HG03135 (cell line): ENCODE results near the gene SPATA46.

Source experiments
- ATAC-seq: cut with Tn5 transposase; IDR thresholded peaks from one replicate; pipeline ENCODE4 v1.9.1; 2021; ENCODE audit warnings: mild to moderate bottlenecking, moderate library complexity; ENCODE audit not compliant: unreplicated experiment

SPATA46 gene

GRCh38 chr1:162391790-162392563, 15.3 kb upstream of the SPATA46 start:
- ATAC-seq, result no peak

DNA sequence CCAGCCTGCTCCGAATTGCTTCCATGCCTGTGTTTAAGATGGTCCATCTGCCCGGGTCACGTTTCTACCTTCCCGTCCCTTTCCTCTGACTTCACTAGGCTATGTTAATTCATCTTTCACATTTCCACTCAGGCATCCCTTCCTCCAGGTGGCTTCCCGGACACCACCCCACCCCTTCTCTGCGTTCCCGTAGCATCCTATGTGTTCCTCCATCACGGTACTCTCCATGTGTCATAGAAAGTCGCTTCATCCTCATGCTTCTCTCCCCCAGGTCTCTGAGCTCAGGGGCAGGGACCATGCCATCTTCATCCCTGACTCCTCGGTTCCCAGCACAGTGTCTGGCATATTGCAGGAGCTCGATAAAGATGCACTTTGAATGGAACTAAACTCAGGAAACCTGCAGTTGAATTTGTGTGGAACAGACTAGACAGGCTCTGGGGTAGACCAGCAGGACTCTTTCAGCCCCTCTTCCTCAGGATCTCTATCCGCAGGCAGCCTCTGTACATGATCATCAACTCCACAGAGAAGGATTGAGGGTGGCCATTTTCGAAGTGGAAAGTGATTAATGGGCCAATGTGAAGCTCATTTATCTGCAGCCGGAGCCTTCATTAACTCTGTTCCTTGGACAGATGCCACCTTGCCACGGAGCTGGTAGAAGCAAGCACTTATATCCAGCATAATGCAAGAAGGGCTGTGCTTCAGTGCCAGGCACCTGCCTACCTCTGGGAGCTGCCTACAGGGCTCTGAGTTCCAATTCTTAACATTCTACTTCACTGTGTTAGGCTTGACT, 13.9 kb upstream of the SPATA46 start:
- ATAC-seq, result no peak

GRCh38 chr1:162389971-162390370, 13.3 kb upstream of the SPATA46 start:
- no peak for ATAC-seq

DNA sequence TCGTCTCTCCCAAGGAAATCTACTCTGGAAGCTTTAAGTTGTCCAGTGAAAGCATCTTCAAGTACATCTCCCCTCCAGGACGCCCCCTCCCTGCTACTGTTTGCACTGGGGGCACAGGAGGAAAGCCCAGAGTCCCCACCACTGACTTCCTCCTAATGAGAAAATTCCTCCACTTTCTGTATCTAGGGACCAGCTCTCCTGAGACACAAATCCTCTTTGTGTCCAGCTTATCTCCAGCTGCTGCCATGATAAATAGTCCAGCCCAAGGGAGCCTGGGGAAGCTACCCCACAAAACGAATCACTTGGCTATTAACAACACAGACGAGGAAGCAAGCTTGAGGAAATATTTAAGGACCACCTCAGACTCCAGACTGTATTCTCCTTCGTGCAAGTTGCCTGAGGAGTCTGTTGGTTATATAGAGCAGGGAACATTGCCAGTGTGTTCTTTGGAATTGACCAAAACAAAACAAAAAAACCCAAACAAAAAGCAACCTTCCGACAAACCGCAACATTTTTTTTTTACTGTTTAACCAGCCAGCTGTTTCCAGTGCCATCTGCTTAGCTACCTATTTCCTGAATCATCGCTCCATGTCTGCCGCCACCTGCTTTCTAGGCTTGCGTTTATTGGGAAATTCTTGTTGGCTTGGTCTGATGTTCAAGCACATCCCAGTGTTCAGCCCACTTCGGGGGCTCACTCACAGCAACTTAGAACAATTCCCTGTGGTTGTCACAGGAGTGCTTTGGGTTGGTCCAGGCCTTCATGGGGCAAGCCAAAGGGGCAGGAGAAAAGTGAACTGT, 12.6 kb upstream of the SPATA46 start:
- no peak for ATAC-seq

DNA sequence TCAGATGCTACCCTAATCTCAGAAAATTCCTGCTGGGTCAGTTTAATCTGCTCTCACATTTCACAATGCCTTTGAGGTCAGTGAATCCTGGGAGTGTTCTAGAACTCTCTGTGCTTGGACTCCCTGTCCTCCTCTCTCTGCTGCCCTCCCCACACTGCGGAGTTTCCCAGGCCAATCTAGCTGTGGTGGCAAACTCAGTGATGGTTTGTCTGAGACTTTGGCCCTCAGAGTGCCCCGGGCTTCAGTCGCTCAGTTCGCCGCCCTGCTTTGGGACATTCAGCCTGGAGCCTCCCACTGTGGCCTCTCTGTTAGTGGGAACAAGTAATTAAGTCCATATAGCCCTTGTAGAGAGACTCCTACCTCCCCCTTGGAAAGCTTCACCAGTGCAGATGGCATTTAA, 12.0 kb upstream of the SPATA46 start:
- ATAC-seq, result no peak

GRCh38 chr1:162388083-162388594, 11.5 kb upstream of the SPATA46 start:
- ATAC-seq, result no peak

DNA sequence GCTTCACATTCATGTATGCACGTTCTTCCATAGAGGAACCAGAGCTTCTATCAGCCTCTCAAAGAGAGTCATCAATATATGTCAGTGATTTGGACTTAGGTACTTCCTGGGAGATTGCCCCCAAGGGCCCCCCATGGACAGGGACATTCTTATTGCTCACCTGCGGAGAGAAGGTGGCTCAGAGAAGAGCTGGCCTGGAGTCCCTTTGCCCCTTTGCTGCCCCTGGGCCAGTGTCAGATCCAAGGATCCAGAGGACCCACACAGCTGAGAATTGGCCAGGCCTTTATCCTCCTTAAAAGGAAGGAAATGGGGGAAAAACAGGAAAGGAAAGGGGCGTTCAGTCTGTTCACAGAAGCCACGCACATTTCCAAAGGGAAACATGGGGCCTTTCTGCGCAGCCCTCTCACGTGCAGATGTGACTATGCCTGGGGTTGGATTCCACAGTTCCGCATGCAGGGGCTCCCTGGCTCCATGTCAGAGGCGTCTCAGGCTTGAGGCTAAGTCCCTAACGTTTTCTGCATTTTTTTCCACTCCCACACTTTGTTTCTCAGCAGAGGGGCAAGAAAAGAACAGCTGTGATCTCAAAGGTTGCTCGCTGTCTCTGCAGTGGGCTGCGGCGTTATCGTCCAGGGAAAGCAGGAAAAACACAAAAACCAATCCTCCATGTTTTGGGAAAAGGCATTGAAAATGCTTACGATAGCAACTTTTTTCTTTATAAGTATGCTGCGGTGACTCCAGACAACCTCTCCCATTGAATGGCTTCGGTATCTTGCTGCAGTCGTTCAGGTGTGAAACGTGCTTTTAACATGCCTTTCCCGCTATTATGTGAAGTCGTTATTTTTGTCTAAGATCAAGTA, 10.8 kb upstream of the SPATA46 start:
- no peak for ATAC-seq

DNA sequence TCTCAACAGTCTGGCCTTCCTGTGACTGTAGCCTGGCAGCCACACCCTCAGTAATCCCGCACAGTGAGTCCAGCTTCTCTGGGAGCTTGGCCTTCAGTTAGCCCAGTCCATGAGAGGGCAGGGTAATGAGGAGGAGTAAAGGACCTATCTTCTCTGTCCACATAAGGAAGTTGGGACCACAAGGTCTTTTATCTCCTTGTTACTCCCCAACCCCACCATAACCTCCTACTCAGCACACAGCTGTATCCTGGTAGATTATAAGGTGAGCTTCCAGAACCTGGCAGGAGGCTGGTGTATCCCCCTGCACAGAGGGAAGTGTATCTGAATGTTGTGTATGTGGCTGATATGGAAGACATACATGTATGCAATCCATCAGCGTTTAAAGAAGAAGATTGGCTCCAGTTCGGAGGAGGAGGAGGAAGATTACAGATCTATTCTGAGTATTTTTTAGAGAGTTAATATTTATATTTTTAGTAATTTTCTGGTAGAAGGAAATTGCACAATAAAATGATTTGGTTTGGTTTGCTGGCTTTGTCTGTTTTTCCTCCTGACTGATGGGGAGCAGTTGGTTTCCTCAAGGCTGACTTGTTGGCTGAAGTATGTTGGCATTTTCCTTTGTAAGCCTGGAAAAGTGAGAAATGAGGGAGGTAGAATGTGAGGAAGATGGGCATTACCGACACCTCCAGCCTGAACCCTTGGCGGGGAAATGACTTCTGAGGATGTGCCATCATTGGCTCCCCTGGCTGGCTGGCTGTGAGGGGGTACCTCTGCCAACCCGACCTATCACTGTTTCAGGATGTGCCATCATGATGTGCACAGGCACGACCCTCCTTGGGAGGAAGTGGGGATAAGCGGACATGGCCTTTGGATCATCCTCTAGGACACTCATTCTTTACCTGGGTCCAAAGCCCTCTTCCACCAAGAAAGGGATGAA, 9.9 kb upstream of the SPATA46 start:
- ATAC-seq, result no peak

DNA sequence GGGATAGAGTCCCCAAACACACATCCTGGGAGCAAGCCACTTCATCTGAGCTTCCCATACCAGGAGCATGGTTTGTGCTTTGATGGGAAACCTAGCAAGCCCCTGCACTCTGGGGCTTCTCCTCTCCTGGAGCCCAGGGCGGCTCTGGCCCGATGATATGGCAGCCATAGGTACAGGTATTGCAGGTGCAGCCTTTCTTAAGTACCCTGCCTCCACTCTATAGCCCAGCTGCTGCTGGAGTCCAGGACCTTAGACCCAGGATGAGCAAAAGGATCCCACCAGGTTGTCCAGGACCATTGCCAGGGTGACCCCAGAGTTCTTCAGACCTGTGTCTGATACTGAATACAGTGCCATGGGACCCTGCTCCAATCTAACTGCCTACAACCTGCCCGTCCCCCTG, 9.0 kb upstream of the SPATA46 start:
- no peak for ATAC-seq

- ATAC-seq, result no peak
These were observed 8.6 kb upstream of the SPATA46 start for GRCh38 chr1:162385280-162385623.

- no peak for ATAC-seq
These were observed 8.1 kb upstream of the SPATA46 start for GRCh38 chr1:162384601-162385279.

DNA sequence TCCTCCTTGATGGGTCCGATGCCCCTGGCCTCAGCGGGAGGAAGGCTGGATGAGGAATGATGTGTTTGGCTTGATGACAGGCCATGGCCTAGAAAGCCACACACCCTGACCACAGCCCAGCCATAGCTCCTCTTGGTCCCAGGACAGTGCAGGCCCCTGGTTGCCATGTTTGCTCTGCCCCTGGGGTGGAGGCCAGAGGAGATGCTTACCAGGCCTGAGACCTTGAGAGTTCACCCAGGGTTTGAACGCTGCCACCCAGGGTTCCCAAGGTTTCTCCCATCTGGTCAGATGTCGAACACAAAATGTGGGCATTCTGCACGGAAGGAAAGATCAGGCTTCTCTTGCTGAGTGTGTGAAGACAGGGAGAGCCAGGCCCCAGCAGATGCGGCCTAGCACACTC, 7.5 kb upstream of the SPATA46 start:
- ATAC-seq, result no peak

GRCh38 chr1:162383516-162383915, 6.9 kb upstream of the SPATA46 start:
- no peak for ATAC-seq

GRCh38 chr1:162383091-162383490, 6.4 kb upstream of the SPATA46 start:
- no peak for ATAC-seq

DNA sequence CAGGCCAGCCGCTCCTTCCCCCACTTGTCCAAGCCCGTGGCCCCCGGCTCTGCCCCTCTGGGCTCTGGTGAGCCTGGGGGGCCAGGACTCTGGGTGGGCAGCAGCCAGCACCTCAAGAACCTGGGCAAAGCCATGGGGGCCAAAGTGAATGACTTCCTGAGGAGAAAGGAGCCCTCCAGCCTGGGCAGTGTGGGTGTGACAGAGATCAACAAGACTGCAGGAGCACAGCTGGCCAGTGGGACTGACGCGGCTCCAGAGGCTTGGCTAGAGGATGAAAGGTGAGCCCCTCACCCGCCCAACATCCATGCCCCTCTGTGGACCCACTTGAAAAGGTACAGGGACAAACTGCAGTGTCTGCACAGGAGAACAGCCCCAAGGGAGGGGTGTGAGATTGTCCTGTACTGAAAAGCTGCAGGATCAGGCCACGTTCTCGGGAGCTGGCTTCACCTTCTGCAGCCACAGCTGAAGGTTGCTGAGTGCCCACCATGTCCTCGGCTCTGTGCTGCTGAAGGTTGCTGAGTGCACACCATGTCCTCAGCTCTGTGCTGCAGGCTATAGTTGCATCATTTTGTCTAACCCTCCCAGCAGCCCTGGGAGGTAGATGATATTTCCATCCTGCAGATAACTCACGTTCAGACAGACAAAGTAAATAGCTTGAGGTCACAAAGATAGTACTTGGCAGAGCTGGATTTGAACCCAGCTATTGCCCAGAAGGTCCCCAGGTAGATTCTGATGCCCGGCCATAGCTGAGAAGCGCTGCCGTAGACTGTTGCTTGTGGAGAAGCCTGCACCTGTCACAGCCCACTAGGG, 5.5 kb upstream of the SPATA46 start:
- no peak for ATAC-seq

DNA sequence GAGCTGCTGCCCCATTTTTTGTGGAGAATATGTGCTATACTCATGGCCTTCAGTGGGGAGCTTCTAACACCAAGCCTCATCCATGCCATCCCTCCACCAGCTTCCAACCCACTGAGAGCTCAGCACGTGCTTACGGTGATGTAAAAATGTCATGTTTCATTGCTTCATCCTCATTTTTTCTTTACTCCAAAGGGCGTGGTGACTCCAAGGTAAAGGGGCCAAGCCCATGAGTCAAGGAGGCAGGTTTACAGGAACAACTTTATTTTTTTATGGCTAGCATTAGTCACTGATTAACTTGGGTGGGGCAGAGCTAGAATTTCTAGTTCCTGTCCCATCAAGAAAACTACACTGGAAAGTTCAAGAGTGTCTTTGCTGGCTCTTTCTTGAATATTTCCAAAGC, 4.7 kb upstream of the SPATA46 start, which contains the start of gene C1orf226:
C1orf226 (plus strand) TSS at position 346 of the 400 bp plus-strand sequence. CDS start 174 bp downstream, outside the sequence.
- no peak for ATAC-seq

DNA sequence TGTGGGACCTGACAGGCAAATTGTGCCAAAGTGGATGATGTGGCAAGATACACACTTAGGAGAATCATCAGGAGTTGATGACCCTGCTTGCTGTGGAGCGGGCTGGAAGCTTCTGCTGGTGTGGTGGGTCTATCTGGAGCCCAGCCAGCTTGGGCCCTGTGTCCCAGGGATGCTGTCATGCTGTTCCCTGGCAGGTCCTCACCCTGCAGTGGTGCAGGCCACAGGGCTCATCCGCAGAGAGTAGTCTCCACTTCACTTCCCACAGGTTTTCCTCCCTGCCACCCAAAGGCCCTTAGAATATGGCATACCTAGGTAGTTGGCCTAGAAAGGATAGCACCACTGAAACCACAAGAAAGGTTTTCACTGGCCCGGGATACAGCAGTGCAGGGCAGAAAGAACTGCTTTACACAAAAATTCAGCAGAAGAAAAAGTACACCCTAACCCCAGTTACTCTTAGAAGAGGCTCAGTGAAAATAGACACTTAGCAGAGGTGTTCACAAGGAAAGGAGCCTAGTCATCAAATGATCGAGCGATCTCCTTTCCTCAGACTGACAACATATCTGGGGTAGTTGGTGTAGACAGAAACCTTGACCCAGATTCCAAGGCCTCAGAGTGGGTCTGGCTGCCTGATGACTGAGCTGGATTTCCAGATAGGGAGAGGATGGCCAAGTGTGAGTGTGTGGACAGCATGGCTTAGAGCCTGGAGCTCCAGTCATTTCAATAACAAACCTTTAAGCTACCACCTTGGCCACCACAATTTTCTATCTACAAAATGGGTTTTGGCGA, 3.6 kb upstream of the SPATA46 start:
- no peak for ATAC-seq
